KOPT-K1 (cell line): ENCODE measurements around the gene SLC39A1.
"Not testable (repeated sequence)": the region's sequence is repeated elsewhere in the genome, so short reads cannot be mapped to it uniquely, and the experiment has no call there.

Experiments
- H3K27ac ChIP-seq: fragments of 200-600 bp; sonication (generic); 2 replicates; pipeline ENCODE4 v1.5.1; 2016; ENCODE audit warnings: antibody characterized with exemption, mild to moderate bottlenecking, low read depth, low read length; ENCODE audit not compliant: poor library complexity, severe bottlenecking
- H3K36me3 ChIP-seq: fragments of 200-600 bp; sonication (generic); 2 replicates; pipeline ENCODE4 v1.5.1; 2017; ENCODE audit warnings: antibody characterized with exemption, mild to moderate bottlenecking, low read length, moderate library complexity; ENCODE audit not compliant: insufficient read depth
- H3K9me3 ChIP-seq: fragments of 200-600 bp; sonication (generic); 2 replicates; pipeline ENCODE4 v1.5.1; 2017; ENCODE audit warnings: antibody characterized with exemption, low read length, mild to moderate bottlenecking; ENCODE audit not compliant: insufficient read depth, poor library complexity, severe bottlenecking

SLC39A1 gene, protein sequence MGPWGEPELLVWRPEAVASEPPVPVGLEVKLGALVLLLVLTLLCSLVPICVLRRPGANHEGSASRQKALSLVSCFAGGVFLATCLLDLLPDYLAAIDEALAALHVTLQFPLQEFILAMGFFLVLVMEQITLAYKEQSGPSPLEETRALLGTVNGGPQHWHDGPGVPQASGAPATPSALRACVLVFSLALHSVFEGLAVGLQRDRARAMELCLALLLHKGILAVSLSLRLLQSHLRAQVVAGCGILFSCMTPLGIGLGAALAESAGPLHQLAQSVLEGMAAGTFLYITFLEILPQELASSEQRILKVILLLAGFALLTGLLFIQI

GRCh38 chr1:153963030-153963849, at the start of gene SLC39A1:
SLC39A1 (minus strand) TSS chr1:153963537; CDS start chr1:153962715, 822 bp downstream.
- Histone ChIP-seq H3K36me3 (peaks cover 17% of the 10 kb centered on the region; the same call in 1 of the 2 replicates), H3K9me3 (no peaks in the 10 kb centered on the region), H3K27ac (peak within 1 kb of the TSS; percentile 79)

DNA sequence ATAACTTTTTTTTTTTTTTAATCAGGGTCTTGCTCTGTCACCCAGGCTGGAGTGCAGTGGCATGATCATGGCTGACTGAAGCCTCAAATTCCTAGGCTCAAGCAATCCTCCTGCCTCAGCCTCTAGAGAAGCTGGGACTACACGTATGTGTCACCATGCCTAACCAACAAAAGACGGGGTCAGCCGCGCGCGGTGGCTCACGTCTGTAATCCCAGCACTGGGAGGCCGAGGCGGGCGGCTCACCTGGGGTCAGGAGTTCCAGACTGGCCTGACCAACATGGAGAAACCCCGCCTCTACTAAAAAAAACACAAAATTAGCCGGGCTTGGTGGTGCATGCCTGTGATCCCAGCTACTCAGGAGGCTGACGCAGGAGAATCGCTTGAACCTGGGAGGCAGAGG, 49.2 kb upstream of the SLC39A1 start:
- not testable (repeated sequence) for H3K36me3 ChIP-seq, H3K27ac ChIP-seq, H3K9me3 ChIP-seq

DNA sequence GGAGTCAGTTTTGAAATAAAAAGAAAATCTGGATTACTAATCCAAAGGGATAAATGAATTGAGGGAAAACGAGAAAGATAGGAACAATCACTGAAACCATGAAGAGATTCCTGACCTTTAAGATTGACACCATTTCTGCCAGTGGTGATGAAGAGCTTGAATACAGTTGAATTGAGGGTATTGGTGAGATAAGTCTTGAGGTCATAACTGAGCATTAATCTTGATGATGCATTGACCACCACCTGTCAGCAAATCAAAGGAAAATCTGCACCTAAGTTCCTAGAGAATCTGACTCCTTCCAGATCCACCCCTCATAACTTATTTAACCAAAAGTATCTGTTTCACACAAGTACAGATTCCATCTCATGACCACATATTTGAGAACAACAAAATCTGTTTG, 48.8 kb upstream of the SLC39A1 start:
- no peak overlapping the region for H3K27ac ChIP-seq
- no peaks in the 10 kb centered on the region for H3K9me3 ChIP-seq
- H3K36me3 ChIP-seq = no peaks in the 10 kb centered on the region

- Histone ChIP-seq H3K9me3 (no peaks in the 10 kb centered on the region), H3K27ac (no peak overlapping the region), H3K36me3 (no peaks in the 10 kb centered on the region)
Observed at GRCh38 chr1:154006136-154006535, 42.8 kb upstream of the SLC39A1 start.

- Histone ChIP-seq H3K27ac (no peak overlapping the region), H3K36me3 (peaks cover 4% of the 10 kb centered on the region), H3K9me3 (no peaks in the 10 kb centered on the region)
Observed at GRCh38 chr1:154000420-154000819, 37.1 kb upstream of the SLC39A1 start.

DNA sequence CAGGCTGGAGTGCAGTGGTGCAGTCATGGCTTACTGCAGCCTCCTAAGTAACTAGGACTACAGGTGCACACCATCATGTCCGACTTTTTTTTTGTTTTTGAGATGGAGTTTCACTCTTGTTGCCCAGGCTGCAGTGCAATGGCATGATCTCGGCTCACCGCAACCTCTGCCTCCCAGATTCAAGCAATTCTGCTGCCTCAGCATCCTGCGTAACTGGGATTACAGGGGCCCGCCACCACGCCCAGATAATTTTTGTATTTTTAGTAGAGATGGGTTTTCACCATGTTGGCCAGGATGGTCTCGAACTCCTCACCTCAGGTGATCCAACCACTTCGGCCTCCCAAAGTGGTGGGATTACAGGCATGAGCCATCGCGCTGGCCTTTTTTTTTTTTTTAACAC, 33.5 kb upstream of the SLC39A1 start:
- peaks cover 40% of the 10 kb centered on the region for H3K36me3 ChIP-seq
- H3K9me3 ChIP-seq, H3K27ac ChIP-seq: not testable (repeated sequence)

DNA sequence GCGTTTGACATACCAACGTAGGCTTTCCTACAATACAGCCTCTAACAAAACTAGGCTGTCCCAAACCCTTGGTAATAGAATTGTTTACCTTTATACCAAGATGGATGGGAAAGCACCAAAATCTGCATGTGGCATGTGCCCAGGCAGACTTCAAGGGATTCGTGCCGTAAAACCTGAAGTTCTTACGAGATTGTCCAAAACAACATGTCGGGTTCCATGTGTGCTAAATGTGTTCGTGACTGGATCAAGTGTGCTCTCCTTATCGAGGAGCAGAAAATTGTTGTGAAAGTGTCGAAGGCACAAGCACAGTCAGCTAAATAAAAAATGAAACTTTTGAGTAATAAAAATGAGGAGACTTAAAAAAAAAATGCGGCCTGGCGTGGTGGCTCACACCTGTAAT, 32.3 kb upstream of the SLC39A1 start:
- Histone ChIP-seq H3K9me3 (no peaks in the 10 kb centered on the region), H3K36me3 (peaks cover 50% of the 10 kb centered on the region), H3K27ac (no peak overlapping the region)

DNA sequence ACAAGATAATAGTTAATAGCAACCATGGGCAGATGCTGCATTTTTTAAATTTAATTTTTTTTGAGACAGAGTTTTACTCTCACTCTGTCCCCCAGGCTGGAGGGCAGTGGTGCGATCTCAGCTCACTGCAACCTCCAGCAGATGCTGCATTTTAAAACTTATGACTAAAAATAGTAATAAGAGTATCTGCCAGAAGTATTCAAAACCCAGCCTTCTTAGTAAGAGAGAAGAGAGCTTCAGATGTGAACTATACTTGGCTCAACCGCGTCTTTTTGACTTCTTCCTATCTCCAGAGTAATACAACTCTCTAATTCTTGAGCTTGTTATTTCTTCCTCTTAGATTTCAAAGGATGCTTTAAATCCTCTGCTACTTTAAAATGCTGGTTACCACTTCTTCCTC, 31.9 kb upstream of the SLC39A1 start:
- Histone ChIP-seq H3K9me3 (no peaks in the 10 kb centered on the region), H3K27ac (no peak overlapping the region), H3K36me3 (peaks cover 50% of the 10 kb centered on the region)

GRCh38 chr1:153991806-153992205, 28.5 kb upstream of the SLC39A1 start:
- Histone ChIP-seq H3K27ac (peak overlapping the region; percentile 93), H3K9me3 (no peaks in the 10 kb centered on the region), H3K36me3 (peaks cover 50% of the 10 kb centered on the region)

GRCh38 chr1:153991151-153991630, 27.9 kb upstream of the SLC39A1 start:
- H3K36me3 ChIP-seq = peaks cover 50% of the 10 kb centered on the region
- H3K9me3 ChIP-seq = no peaks in the 10 kb centered on the region
- peak overlapping the region; percentile 93 for H3K27ac ChIP-seq

DNA sequence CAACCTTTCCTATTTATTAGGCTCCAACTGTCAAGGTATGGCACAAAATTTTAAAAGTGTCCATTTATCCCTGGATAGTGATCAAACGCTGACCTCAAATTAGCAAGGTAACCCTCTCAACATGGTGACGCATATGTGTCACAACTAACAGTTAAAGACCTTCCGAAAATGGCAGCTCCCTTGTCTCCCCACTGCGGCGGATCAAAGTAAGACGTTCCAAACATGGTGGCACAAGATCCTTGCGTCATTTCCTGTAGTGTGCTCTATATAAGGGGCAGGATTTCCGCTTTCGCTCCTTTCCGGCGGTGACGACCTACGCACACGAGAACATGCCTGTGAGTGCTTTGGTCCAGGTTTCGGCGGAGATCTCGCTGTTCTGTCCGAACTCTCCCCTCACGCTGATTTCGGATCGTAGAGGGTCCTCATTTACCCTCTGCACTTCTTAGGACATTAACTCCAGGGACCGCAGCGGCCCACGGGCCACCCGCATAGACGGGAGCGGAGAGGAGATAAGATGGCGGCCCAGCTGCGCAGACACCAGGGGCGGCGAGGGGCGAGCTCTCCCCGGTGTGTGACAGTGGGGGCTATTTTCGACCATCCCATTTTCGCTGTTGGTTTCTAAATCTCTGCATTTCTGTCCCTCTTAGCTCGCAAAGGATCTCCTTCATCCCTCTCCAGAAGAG, 27.3 kb upstream of the SLC39A1 start, which contains the start of gene RPS27:
Gene RPS27, plus strand, starts transcription at position 295 of the 683 bp plus-strand sequence. Its CDS starts 35 bp downstream, at position 330.
- no peaks in the 10 kb centered on the region for H3K9me3 ChIP-seq
- peak within 1 kb of the TSS; percentile 93 for H3K27ac ChIP-seq
- H3K36me3 ChIP-seq = peaks cover 47% of the 10 kb centered on the region

DNA sequence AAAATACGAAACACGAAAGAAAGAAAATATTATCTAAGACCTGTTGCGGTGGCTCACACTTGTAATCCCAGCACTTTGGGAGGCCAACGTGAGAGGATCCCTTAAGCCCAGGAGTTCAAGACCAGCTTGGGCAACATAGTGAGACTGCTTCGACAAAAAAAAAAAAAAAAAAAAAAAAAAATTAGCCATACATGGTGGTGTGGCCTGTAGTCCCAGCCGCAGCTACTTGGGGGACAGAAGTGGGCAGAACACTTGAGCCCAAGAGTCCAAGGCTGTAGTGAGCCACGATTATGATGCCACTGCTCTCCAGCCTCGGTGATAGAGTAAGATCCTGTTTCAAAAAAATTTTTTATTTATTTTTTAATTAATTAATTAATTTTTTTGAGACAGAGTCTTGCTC, 24.3 kb upstream of the SLC39A1 start:
- Histone ChIP-seq H3K36me3 (peaks cover 17% of the 10 kb centered on the region), H3K27ac (no peak overlapping the region), H3K9me3 (no peaks in the 10 kb centered on the region)

- H3K36me3 ChIP-seq = peaks cover 3% of the 10 kb centered on the region
- H3K9me3 ChIP-seq = no peaks in the 10 kb centered on the region
- peak within 1 kb of the TSS; percentile 4 for H3K27ac ChIP-seq
Observed at GRCh38 chr1:153985941-153986761, 22.8 kb upstream of the SLC39A1 start, which contains the start of gene RAB13. RAB13 (minus strand) TSS chr1:153986339; CDS start chr1:153986236, 103 bp downstream.

- H3K9me3 ChIP-seq = no peaks in the 10 kb centered on the region
- no peaks in the 10 kb centered on the region for H3K36me3 ChIP-seq
- no peak overlapping the region for H3K27ac ChIP-seq
Observed at GRCh38 chr1:153985341-153985912, 22.1 kb upstream of the SLC39A1 start.
